Endothelial cell (in vitro differentiated cells): ENCODE data around the gene PTPRN2. TPM values are rescaled to one million over a fixed set of nuclear protein-coding genes. Genes with fewer than 3 reads are reported as not detected.

ENCODE experiments used
- DNase-seq: peaks from one replicate; pipeline ENCODE4 v3.0.0; 2021; ENCODE audit warnings: low spot score
- H3K27ac Mint-ChIP-seq: one replicate; pipeline ENCODE4 v1.8.0; 2021; ENCODE audit warnings: mixed read lengths, inconsistent platforms; ENCODE audit not compliant: unreplicated experiment
- H3K27me3 Mint-ChIP-seq: one replicate; pipeline ENCODE4 v1.8.0; 2021; ENCODE audit warnings: mild to moderate bottlenecking, moderate library complexity, mixed read lengths, inconsistent platforms; ENCODE audit not compliant: unreplicated experiment
- H3K36me3 Mint-ChIP-seq: one replicate; pipeline ENCODE4 v1.8.0; 2021; ENCODE audit warnings: mild to moderate bottlenecking, low read depth, mixed read lengths, inconsistent platforms; ENCODE audit not compliant: unreplicated experiment
- H3K4me1 Mint-ChIP-seq: one replicate; pipeline ENCODE4 v1.8.0; 2021; ENCODE audit warnings: mild to moderate bottlenecking, mixed read lengths, inconsistent platforms; ENCODE audit not compliant: unreplicated experiment
- H3K4me3 Mint-ChIP-seq: one replicate; pipeline ENCODE4 v1.8.0; 2021; ENCODE audit warnings: mild to moderate bottlenecking, mixed read lengths, inconsistent platforms; ENCODE audit not compliant: unreplicated experiment
- H3K9me3 Mint-ChIP-seq: one replicate; pipeline ENCODE4 v1.8.0; 2021; ENCODE audit warnings: mixed read lengths, inconsistent platforms; ENCODE audit not compliant: unreplicated experiment
- CTCF ChIP-seq: fragments of 200-600 bp; sonication (generic); IDR thresholded peaks from one replicate; pipeline ENCODE4 v1.5.0; 2021; ENCODE audit warnings: antibody characterized with exemption; ENCODE audit not compliant: unreplicated experiment
- total RNA-seq: library from RNA; stranded (reverse); fragmentation: NEBNext Ultra II Directional; extraction: Animal tissue kit (Norgen Biotek cat#: 25700); gene quantifications from one replicate; pipeline ENCODE4 v1.2.1, GENCODE V29; 2021; ENCODE audit not compliant: unreplicated experiment

Gene PTPRN2
- total RNA-seq, 1 donor from 2014 or later, result 0.18 TPM

GRCh38 chr7:158443014-158443687 is 144.5 kb downstream of the PTPRN2 start:
- Mint-ChIP-seq H3K4me1 (no peaks in the 10 kb centered on the region), H3K27ac (no peak overlapping the region), H3K4me3 (no peak overlapping the region), H3K36me3 (peaks cover 39% of the 10 kb centered on the region), H3K9me3 (peaks cover 47% of the 10 kb centered on the region), H3K27me3 (peaks cover 21% of the 10 kb centered on the region)
- TF ChIP-seq CTCF, result no peak
- no peak for DNase-seq

DNA sequence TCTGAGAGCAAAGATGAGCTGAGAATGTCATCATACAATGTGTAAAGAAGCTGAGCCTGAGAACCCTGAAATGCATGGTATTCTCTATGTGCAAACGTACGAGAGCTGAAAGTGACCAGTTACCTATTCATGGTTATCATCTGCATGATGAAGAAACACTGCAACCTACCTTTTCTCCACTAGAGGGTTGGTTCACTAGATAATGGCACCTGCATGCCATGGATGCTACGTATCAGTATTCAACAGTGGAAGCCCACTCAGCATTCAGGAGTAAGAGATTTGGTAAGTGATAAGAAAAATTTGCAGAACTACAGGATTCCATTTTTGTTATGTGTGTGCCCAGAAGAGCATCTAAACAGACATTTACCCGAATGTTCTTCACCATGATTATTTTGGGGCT is 145.4 kb downstream of the PTPRN2 start:
- peaks cover 48% of the 10 kb centered on the region for H3K9me3 Mint-ChIP-seq
- no peak overlapping the region for H3K4me3 Mint-ChIP-seq
- no peak for DNase-seq

DNA sequence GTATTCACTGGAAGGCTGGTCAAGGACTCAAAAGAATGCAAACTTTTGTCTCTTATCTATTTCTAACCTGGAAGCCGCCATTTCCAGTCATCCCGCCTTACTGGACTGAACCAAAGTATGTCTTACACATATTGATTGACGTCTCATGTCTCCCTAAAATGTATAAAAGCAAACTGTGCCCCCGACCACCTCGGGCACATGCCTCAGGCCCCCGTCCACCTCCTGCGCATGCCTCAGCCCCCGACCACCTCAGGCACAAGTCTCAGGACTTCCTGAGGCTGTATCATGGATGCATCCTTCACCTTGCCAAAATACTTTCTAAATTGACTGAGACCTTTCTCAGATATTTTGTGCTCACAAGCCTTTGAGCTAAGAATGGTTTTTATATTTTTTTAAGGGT is 148.6 kb downstream of the PTPRN2 start:
- Mint-ChIP-seq H3K9me3 (peaks cover 48% of the 10 kb centered on the region), H3K4me3 (no peak overlapping the region), H3K36me3 (peaks cover 31% of the 10 kb centered on the region), H3K27ac (no peak overlapping the region), H3K27me3 (peaks cover 17% of the 10 kb centered on the region), H3K4me1 (no peaks in the 10 kb centered on the region)
- TF ChIP-seq CTCF, result no peak
- DNase-seq, result no peak

More for the DNA sequence above, 145.4 kb downstream of the PTPRN2 start:
- Mint-ChIP-seq H3K27me3 (peaks cover 21% of the 10 kb centered on the region), H3K27ac (no peak overlapping the region), H3K4me1 (no peaks in the 10 kb centered on the region), H3K36me3 (peaks cover 39% of the 10 kb centered on the region)
- TF ChIP-seq CTCF, result no peak

DNA sequence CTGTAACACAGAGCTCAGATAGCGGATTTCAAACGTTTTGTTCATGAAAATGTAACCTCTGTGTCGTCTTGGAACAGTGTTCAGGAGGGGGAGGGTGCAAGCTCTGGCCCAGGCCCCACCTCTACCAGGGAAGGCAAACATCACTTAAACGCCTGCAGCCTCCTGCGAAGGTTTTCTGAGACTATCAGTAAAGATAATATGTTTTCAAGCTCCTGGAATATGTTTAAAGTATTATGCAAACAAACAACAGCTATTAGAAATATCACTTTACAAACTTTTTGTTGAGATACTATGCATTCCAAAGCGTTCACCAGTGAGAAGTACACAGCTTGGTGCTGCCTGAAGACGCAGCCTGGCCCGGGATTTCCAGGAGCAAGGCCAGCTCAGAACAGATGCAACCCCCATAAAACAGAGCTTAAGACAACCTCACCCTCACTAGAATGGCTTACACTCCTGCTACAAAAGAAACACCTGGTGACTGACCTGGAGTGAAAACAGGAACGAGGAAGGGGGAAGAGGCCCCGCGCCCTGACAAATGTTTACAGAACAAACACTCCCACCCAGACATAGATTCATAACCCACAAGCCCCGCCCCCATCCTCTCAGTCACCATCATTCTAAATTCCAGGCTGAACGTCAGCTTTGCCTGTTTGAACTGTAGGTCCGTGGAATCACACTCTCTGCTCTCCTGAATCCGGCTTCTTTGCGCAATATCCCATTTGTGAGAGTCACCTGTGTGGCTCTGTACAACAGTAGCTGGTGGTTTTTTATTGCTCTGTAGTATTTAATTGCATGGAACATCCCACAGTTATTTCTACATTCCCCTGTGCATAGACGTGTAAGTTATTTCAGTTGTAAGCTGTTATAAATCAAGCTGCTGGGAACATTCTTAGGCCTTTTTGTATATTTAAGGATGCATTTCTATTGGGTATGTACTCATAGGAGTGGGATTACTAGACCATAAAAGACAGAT is 155.0 kb downstream of the PTPRN2 start:
- no peak overlapping the region for H3K4me3 Mint-ChIP-seq
- H3K27me3 Mint-ChIP-seq, result peaks cover 15% of the 10 kb centered on the region
- peaks cover 27% of the 10 kb centered on the region for H3K36me3 Mint-ChIP-seq
- TF ChIP-seq CTCF, result no peak
- H3K9me3 Mint-ChIP-seq, result peaks cover 46% of the 10 kb centered on the region
- H3K4me1 Mint-ChIP-seq, result no peaks in the 10 kb centered on the region
- H3K27ac Mint-ChIP-seq, result no peak overlapping the region
- DNase-seq, result no peak
